GM19438 (cell line): ENCODE measurements around the gene TNF.
"Not testable (repeated sequence)": the region's sequence is repeated elsewhere in the genome, so short reads cannot be mapped to it uniquely, and the experiment has no call there.

Source experiments
- ATAC-seq: cut with Tn5 transposase; IDR thresholded peaks from one replicate; pipeline ENCODE4 v1.9.1; 2021; ENCODE audit warnings: low read depth; ENCODE audit not compliant: unreplicated experiment

TNF gene

GRCh38 chr6:31586599-31587281 lies 11.4 kb downstream of the TNF start:
- no peak for ATAC-seq

- ATAC-seq = no peak
Measured at GRCh38 chr6:31587791-31588777, 12.7 kb downstream of the TNF start.

GRCh38 chr6:31588871-31589650 lies 13.7 kb downstream of the TNF start:
- no peak for ATAC-seq

GRCh38 chr6:31590691-31591090 lies 15.3 kb downstream of the TNF start:
- ATAC-seq = not testable (repeated sequence)

GRCh38 chr6:31592396-31592771 lies 17.0 kb downstream of the TNF start:
- ATAC-seq = no peak

GRCh38 chr6:31597006-31597405 lies 21.6 kb downstream of the TNF start:
- ATAC-seq = no peak

- no peak for ATAC-seq
Measured at GRCh38 chr6:31607317-31607716, 32.0 kb downstream of the TNF start.

GRCh38 chr6:31609519-31610406 lies 34.4 kb downstream of the TNF start:
- ATAC-seq = no peak

GRCh38 chr6:31610968-31611367 lies 35.6 kb downstream of the TNF start:
- no peak for ATAC-seq

GRCh38 chr6:31614075-31614619 lies 38.8 kb downstream of the TNF start:
- ATAC-seq = no peak

GRCh38 chr6:31614684-31615578 lies 39.6 kb downstream of the TNF start, which contains the start of gene AIF1:
TSS of gene AIF1 (plus strand) at chr6:31615234. CDS start at chr6:31615330, 96 bp downstream.
- no peak for ATAC-seq

GRCh38 chr6:31615748-31616147 lies 40.4 kb downstream of the TNF start:
- ATAC-seq = no peak

GRCh38 chr6:31617010-31617409 lies 41.6 kb downstream of the TNF start:
- no peak for ATAC-seq

- ATAC-seq = peak; percentile 81
Measured at GRCh38 chr6:31619805-31620585, 44.6 kb downstream of the TNF start.

- peak; percentile 42 for ATAC-seq
Measured at GRCh38 chr6:31620586-31621319, 45.4 kb downstream of the TNF start, which contains the start of gene PRRC2A. TSS of gene PRRC2A (plus strand) at chr6:31620715. CDS start at chr6:31622790, 2,075 bp downstream.

GRCh38 chr6:31621320-31621939 lies 46.1 kb downstream of the TNF start:
- no peak for ATAC-seq

- ATAC-seq = no peak
Measured at GRCh38 chr6:31621991-31622390, 46.6 kb downstream of the TNF start.
